ENCODE results near the gene RSPO3.
A peak's percentile ranks its signal among the peaks of the same experiment; 100 is the strongest.

DNA sequence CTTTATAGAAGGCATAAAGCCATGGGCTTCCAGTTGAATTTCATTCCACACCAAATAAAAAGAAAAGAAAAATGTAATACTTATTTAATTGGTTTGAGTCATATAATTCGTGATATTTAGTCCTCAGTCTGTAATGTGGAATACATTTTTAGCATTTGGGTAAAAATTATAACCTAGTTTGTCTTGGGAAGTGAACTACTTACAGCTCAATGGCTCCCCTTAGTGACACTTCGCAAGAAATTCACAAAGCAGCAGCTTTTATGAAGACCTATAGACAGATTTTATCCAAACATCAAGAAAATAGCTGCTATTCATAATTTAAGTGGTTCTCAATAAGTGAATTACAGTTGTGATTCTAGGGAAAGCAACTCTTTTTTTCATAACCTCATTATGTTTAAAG is 72.1 kb downstream of the RSPO3 start:
- TF ChIP-seq CTCF (IDR thresholded peaks at IDR 0.05; ENCODE audit: low read length) = peak; percentile 49
- no peak for TF ChIP-seq EZH2 (IDR thresholded peaks at IDR 0.05; ENCODE audit: borderline replicate concordance, low read length)
